Measurements from ENCODE around the gene DUSP10.

- no peak for TF ChIP-seq CTCF (IDR thresholded peaks at IDR 0.05)
- no peak for TF ChIP-seq POLR2A (IDR thresholded peaks at IDR 0.05)
- peak in 1 of 3 donors; percentile 27 for TF ChIP-seq POLR2AphosphoS5 (IDR thresholded peaks at IDR 0.05)
These were observed 29.0 kb downstream of the DUSP10 start for GRCh38 chr1:221712776-221713431.

Measured in stomach (tissue), 4 donors.